RPMI7951 (cell line): ENCODE results near the gene RANBP2. TPM values are rescaled to one million over a fixed set of nuclear protein-coding genes. Genes with fewer than 3 reads are reported as not detected.
"Not testable (repeated sequence)": the region's sequence is repeated elsewhere in the genome, so short reads cannot be mapped to it uniquely, and the experiment has no call there.

Experiments used
- DNase-seq: peaks from one replicate; pipeline ENCODE4 v3.0.0-alpha.2; 2012; ENCODE audit warnings: low read depth
- total RNA-seq: library from RNA; depleted of rRNA; stranded (reverse); fragments of >200 nt; shearing (Covaris generic); gene quantifications from 2 replicates; pipeline ENCODE4 v1.2.3, GENCODE V29; 2014; rRNA removed

RANBP2 gene
- 51.6 and 56.0 TPM in 2 replicates for total RNA-seq

GRCh38 chr2:108719149-108720044 lies at the start of gene RANBP2:
TSS of gene RANBP2 (plus strand) at chr2:108719482. CDS start at chr2:108719607, 125 bp downstream.
- DNase-seq, result peak; percentile 99

DNA sequence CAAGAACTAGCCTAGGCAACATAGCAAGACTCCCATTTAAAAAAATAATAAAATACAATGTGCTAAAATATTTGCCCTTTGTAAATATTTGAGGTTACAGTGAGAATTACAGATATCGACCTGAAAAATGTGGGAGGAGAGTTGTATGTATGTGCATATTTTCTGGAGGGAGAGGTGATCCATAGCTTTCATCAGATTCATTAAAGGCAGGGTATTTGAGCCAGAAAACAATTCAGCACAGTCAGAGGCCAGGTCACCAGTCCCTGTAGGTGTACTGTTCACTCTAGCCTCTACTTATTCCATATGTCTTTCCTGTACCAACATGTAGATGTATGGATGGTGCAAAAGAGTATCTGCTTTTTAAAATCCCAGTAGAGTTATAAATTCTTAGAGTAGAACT lies 49.0 kb upstream of the RANBP2 start:
- DNase-seq, result not testable (repeated sequence)

DNA sequence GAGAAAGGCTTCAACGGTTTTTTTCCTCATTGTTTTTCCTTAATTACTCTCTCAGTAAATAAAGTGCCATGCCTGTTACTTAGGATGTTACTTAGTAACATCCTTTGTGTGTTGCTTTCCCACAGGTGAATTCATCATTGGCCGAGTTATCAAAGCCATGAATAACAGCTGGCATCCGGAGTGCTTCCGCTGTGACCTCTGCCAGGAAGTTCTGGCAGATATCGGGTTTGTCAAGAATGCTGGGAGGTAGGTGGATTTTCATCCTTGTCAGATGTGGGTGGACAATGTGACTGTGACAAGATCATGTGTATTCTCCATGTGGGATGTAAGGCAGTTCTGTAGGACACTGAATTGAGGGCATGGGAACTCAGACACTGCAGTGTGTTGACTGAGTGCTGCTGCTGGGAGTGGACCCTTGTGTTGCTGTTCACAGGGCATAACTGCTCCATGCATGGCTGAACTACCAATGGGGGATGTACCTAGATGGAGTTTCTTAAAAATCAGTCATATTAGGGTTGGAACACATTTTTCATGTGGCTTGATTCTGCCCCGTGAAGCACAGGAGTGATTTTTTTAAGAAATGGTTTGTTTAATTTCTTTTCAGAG lies 47.0 kb upstream of the RANBP2 start:
- not testable (repeated sequence) for DNase-seq

- not testable (repeated sequence) for DNase-seq
These were observed 42.8 kb upstream of the RANBP2 start for GRCh38 chr2:108676522-108676921.

GRCh38 chr2:108677239-108677744 lies 42.0 kb upstream of the RANBP2 start:
- not testable (repeated sequence) for DNase-seq

GRCh38 chr2:108678198-108678651 lies 41.1 kb upstream of the RANBP2 start:
- peak; percentile 56 for DNase-seq

DNA sequence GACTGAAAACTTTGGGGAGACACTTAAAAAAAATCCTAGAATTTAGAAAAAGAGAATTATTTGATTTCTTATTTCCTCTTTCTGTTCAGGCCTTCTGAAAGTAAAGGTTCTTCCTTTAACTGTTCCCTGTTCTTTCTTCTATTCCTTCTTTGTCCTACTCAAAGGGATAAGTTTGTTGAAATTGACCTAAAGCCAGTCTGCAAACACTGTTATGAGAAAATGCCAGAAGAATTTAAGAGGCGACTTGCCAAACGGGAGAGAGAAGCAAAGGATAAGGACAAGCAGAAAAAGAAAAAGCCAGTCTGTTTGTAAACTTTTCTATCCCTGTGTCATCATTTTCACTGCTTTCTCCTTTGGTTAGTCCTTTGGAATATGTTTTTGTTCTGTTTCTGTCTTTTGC lies 38.5 kb upstream of the RANBP2 start:
- not testable (repeated sequence) for DNase-seq

DNA sequence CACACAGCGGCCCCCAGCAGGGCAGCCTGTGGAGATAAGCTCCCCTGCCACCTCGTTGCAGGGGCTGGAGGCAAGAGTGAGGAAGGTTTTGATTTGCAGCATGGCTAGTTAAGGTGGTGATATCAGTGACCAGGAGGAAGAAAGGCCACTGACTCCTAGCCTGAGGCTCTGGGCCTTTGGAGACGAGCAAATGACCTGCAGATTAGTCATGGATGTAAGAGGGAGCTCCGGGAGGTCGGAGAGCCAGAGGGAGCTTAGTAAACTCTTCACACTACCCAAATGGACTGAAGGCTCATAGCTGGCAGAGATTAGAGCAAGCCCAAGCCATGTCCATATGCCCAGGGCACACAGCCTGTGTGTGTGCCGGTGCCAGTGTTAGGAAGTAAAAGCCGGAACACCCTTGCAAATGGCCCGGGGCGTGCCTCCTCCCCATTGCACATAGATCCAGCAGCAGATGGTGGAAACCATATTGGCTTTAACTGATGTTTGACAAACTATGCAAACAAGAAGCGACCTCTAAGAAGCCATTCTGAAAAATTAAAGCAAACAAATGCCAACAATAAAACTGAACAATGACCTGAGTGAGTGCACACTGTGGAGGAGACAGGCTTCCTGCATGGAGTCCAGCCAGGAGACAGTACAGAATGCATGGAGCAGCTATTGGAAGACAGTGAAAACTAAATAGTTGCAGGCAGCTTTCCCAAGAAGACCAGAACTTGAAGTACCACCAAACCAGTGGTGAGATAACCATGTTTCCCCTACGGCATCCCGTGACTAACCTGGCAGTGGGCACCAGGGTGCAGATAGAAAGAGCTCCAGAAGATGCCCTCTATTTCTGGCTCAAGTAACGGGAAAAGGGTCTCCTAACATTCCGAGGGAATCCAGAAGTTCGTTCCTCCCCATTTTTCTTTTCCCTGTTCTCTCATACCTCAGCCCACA lies 30.2 kb upstream of the RANBP2 start:
- DNase-seq, result peak; percentile 81

DNA sequence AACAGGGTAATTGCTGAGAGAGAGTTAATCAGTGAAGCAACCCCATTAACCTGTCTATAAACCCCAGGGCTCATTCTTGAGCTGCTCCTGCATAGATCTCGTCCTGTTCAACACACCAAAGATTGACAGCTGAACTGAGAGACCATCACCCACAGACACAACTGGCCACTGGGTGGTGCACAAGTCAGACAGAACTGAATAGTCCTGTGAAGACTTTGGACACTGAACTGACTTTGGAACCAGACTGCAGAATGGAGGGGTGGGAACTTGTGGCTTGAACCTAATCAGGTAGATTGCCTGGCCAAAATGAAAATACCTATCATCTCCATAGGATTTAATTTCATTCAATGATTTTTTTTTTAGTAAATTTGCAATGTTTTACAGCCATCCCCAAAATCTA lies 29.3 kb upstream of the RANBP2 start:
- peak; percentile 16 for DNase-seq

DNA sequence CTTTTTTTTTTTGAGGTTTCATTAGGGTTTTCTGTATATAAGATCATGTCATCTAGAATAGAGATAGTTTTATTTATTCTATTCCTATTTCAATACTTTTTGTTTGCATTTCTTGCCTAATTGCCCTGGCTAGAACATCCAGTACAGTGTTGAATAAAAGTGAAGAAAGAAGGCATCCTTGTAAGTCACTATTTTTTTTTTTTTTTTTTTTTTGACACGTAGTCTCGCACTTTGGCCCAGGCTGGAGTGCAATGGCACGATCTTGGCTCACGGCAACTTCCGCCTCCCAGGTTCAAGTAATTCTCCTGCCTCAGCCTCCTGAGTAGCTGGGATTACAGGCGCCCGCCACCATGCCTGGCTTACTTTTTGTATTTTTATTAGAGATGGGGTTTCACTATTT lies 27.8 kb upstream of the RANBP2 start:
- no peak for DNase-seq

- DNase-seq, result peak; percentile 52
These were observed 18.1 kb upstream of the RANBP2 start for GRCh38 chr2:108701208-108701607.

- DNase-seq, result no peak
These were observed 17.5 kb upstream of the RANBP2 start for GRCh38 chr2:108701806-108702205.

DNA sequence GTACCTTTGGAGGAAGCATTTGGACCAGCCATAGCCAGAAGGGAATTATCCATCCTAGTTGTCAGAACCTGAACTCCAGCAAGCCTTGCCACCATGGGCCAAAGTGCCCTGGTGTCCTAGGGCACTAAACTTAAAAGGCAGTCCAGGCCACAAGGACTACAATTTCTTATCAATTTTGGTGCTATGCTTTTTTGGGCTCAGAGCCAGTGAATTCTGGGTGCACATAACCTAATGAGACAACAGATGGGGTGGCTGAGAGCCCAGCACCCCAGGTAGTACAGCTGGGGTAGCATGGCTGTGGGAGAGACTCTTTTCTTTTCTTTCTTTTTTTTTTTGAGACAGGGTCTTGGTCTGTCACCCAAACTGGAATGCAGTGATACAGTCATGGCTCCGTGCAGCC lies 14.4 kb upstream of the RANBP2 start:
- no peak for DNase-seq

DNA sequence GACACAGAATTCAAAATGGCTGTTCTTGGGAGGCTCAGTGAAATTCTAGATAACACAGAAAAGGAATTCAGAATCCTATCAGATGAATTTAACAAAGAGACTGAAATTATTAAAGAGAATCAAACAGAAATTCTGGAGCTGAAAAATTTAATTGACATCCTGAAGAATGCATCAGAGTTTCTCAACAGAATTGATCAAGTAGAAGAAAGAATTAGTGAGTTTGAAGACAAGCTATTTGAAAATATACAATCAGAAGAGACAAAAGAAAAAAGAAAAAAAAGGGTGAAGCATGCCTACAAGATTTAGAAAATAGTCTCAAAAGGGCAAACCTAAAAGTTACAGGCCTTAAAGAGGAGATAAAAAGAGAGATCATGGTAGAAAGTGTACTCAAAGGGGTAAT lies 12.0 kb upstream of the RANBP2 start:
- no peak for DNase-seq

GRCh38 chr2:108716971-108717370 lies 2.3 kb upstream of the RANBP2 start:
- DNase-seq, result not testable (repeated sequence)

GRCh38 chr2:108726048-108726447 lies 6.8 kb downstream of the RANBP2 start:
- not testable (repeated sequence) for DNase-seq

DNA sequence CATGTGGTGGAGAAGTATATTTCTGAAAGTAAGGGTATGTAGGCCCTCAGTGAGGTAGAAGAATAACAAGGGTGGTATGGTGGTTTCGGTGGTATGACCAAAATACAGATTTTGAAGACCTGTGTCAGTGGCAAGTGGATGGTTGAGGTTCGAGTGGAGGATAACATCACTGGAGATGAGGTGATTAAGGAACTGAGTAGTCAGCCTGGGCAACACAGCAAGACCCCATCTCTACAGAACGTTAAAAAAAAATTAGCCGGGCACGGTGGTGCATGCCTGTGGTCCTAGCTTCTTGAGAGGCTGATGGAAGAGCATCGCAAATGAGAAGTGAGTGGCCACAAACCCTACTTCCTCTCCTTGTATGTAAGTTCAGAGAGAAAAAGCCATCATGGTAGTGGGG lies 15.4 kb downstream of the RANBP2 start:
- DNase-seq, result not testable (repeated sequence)

DNA sequence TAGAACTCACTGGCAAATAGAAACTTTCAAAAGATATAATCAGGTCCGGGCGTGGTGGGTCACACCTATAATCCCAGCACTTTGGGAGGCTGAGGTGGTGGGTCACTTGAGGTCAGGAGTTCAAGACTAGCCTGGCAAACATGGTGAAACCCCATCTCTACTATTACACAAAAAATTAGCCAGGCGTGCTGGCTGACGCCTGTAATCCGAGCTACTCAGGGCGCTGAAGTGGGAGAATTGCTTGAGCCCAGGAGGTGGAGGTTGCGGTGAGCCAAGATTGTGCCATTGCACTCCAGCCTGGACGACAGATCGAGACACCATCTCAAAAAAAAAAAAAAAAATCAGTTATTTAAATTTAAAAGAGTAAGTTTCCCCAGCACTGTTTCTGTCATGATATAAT lies 38.7 kb downstream of the RANBP2 start:
- DNase-seq, result not testable (repeated sequence)

DNA sequence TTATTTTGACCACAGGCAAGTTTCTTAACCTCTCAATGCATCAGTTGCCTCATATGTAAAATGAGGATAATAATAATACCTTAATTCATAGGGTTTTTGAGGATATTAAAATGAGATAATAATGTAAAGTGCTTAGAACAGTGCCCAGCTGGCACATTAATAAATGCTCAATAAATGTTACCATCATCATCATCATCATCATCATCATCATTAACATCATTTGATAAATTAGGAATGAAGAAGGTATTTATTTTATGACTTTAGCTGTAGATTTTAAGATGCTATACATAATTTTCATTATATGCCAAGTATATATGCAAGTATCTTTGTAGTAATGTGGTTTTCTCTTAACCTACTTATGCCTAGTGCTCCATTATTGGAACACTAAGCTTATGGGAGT lies 43.3 kb downstream of the RANBP2 start:
- not testable (repeated sequence) for DNase-seq

DNA sequence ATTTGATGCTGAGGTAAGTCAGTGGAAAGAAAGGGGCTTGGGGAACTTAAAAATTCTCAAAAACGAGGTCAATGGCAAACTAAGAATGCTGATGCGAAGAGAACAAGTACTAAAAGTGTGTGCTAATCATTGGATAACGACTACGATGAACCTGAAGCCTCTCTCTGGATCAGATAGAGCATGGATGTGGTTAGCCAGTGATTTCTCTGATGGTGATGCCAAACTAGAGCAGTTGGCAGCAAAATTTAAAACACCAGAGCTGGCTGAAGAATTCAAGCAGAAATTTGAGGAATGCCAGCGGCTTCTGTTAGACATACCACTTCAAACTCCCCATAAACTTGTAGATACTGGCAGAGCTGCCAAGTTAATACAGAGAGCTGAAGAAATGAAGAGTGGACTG lies 47.4 kb downstream of the RANBP2 start:
- not testable (repeated sequence) for DNase-seq

GRCh38 chr2:108767859-108768258 lies 48.6 kb downstream of the RANBP2 start:
- not testable (repeated sequence) for DNase-seq

GRCh38 chr2:108776475-108776874 lies 57.2 kb downstream of the RANBP2 start:
- no peak for DNase-seq
